Measurements from ENCODE around the gene DESI2. TPM values are rescaled to one million over a fixed set of nuclear protein-coding genes. Genes with fewer than 3 reads are reported as not detected.

The DESI2 gene
- total RNA-seq, 2 donors from 2014 or later, result 25.3 to 30.6 TPM

DNA sequence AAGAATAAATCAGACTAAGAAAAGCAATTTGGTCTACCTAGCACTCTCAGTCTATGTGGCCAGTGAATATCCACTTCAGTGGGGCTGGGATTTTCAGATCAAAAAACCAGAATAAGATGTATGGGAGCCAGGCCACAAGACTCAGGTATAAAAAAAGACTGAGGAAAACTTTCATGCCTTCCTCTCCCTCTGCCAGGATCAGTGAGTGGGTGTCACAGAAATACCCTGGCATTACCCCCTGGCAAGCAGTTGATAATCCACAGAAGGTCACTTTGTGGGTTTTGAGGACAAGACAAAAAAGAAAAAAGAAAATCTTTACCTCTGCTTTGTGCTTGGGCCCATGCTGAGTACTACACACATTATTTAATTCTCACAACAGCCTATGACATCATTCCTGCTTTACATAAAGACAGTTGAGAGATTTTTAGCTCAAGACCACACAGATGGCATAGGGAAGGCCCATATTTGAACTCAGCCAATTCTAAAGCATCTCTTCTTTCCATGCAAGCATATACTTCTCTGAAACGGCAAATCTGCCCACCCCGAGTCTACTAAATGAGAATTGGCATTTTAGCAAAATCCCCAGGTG, 57.6 kb downstream of the DESI2 start:
- H3K4me3 ChIP-seq, result no peak overlapping the region
- intact Hi-C loops (cut with DNase I), result no loop called here
- TF ChIP-seq POLR2AphosphoS5 (IDR thresholded peaks at IDR 0.05) (no peak), POLR2A (IDR thresholded peaks at IDR 0.05) (no peak)
- TF ChIP-seq, protein P1, sequence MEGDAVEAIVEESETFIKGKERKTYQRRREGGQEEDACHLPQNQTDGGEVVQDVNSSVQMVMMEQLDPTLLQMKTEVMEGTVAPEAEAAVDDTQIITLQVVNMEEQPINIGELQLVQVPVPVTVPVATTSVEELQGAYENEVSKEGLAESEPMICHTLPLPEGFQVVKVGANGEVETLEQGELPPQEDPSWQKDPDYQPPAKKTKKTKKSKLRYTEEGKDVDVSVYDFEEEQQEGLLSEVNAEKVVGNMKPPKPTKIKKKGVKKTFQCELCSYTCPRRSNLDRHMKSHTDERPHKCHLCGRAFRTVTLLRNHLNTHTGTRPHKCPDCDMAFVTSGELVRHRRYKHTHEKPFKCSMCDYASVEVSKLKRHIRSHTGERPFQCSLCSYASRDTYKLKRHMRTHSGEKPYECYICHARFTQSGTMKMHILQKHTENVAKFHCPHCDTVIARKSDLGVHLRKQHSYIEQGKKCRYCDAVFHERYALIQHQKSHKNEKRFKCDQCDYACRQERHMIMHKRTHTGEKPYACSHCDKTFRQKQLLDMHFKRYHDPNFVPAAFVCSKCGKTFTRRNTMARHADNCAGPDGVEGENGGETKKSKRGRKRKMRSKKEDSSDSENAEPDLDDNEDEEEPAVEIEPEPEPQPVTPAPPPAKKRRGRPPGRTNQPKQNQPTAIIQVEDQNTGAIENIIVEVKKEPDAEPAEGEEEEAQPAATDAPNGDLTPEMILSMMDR (IDR thresholded peaks at IDR 0.05), result no peak
- no peaks in the 10 kb centered on the region for H3K4me1 ChIP-seq (replicated peaks)
- H3K27ac ChIP-seq, result no peak overlapping the region
- DNase-seq (ENCODE audit: low spot score), result no peak
- H3K36me3 ChIP-seq, result no peaks in the 10 kb centered on the region
- 86% methylated on average over 2 of the region's 2 CpGs for WGBS
- H3K27me3 ChIP-seq (replicated peaks; ENCODE audit: insufficient read depth), result no peaks in the 10 kb centered on the region
- no peaks in the 10 kb centered on the region for H3K9me3 ChIP-seq

DNA sequence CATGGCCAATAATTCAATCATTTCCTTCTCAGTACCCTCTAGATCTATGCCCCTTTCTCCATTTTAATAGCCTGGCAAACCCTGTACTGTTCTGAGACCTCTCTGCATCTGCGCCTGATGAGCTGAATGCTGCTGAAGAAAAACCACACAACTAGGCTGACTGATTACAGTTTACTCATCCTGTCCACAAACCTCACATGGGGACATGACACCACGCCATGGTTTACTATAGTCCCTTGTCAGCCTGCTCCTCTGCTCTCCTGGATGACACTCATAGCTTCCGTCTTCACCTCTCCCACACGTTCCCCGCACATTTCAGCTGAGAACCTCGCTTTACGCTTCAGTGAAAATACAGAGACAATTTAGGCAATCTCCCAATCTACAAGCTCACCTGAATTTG, 59.7 kb downstream of the DESI2 start:
- no peak overlapping the region for H3K27ac ChIP-seq
- H3K36me3 ChIP-seq, result no peaks in the 10 kb centered on the region
- H3K4me3 ChIP-seq, result no peak overlapping the region
- no peaks in the 10 kb centered on the region for H3K4me1 ChIP-seq (replicated peaks)
- DNase-seq (ENCODE audit: low spot score), result no peak
- intact Hi-C loops (cut with DNase I), result no loop called here
- 92% methylated on average over 7 of the region's 7 CpGs for WGBS
- no peaks in the 10 kb centered on the region for H3K9me3 ChIP-seq
- H3K27me3 ChIP-seq (replicated peaks; ENCODE audit: insufficient read depth), result no peaks in the 10 kb centered on the region
- TF ChIP-seq, protein P1 (IDR thresholded peaks at IDR 0.05), result no peak
- TF ChIP-seq POLR2AphosphoS5 (IDR thresholded peaks at IDR 0.05), result no peak
- TF ChIP-seq POLR2A (IDR thresholded peaks at IDR 0.05), result no peak

DNA sequence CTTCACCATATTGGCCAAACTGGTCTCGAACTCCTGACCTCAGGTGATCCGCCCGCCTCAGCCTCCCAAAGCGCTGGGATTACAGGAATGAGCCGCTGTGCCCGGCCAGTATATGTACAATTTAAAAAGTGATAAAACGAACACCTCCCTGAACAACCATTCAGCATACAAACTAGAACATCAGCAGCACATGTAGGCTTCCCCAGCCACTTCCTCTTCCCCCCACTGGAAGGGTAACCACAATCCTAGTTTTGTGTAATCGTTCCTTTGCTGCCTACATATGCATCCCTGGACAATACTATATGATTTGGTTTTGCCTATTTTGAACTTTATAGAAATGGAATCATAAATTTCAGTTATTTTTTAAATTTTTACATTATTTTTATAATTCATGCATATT, 60.4 kb downstream of the DESI2 start:
- Histone ChIP-seq H3K4me3 (no peak overlapping the region), H3K27ac (no peak overlapping the region), H3K9me3 (no peaks in the 10 kb centered on the region), H3K36me3 (no peaks in the 10 kb centered on the region), H3K4me1 (replicated peaks) (no peaks in the 10 kb centered on the region), H3K27me3 (replicated peaks; ENCODE audit: insufficient read depth) (no peaks in the 10 kb centered on the region)
- WGBS, result 92% methylated on average over 8 of the region's 8 CpGs
- intact Hi-C loops (cut with DNase I), result no loop called here
- DNase-seq (ENCODE audit: low spot score), result no peak
- TF ChIP-seq, protein P1 (IDR thresholded peaks at IDR 0.05), result no peak
- TF ChIP-seq POLR2A (IDR thresholded peaks at IDR 0.05) (no peak), POLR2AphosphoS5 (IDR thresholded peaks at IDR 0.05) (no peak)

DNA sequence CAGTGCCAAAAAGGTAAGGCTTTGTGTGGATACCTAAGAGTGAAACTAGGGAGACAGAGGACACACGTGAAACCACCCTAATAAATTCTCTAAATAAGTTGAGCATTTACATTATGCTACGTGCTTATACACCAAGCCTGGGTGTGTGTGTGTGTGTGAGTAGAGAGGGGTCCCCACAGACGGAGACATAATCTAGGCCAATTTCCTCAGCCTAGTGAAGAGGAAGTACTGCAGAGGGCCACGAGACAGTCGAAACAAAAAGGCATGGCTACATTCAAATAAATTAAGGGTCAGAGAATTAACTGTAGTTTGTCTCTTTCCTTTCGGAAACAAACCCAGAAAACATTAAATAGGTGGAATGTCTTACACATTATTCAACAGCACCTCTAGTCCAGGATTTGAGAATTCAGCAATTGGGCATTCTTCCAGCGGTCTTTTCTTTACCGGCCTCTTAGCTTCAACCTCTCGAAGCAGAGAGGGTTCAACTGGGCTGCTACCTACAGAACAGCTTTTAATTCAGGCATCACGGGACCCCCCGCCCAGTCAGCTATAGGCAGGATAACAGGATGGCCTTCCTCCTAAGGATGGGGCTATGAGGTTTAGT, 75.0 kb downstream of the DESI2 start:
- Histone ChIP-seq H3K27ac (no peak overlapping the region), H3K27me3 (replicated peaks; ENCODE audit: insufficient read depth) (no peaks in the 10 kb centered on the region), H3K9me3 (no peaks in the 10 kb centered on the region), H3K4me3 (no peak overlapping the region), H3K4me1 (replicated peaks) (no peaks in the 10 kb centered on the region), H3K36me3 (no peaks in the 10 kb centered on the region)
- no peak for DNase-seq (ENCODE audit: low spot score)
- TF ChIP-seq POLR2AphosphoS5 (IDR thresholded peaks at IDR 0.05), result no peak
- no peak for TF ChIP-seq POLR2A (IDR thresholded peaks at IDR 0.05)
- WGBS, result 92% methylated on average over 11 of the region's 11 CpGs
- intact Hi-C loops (cut with DNase I), result no loop called here

DNA sequence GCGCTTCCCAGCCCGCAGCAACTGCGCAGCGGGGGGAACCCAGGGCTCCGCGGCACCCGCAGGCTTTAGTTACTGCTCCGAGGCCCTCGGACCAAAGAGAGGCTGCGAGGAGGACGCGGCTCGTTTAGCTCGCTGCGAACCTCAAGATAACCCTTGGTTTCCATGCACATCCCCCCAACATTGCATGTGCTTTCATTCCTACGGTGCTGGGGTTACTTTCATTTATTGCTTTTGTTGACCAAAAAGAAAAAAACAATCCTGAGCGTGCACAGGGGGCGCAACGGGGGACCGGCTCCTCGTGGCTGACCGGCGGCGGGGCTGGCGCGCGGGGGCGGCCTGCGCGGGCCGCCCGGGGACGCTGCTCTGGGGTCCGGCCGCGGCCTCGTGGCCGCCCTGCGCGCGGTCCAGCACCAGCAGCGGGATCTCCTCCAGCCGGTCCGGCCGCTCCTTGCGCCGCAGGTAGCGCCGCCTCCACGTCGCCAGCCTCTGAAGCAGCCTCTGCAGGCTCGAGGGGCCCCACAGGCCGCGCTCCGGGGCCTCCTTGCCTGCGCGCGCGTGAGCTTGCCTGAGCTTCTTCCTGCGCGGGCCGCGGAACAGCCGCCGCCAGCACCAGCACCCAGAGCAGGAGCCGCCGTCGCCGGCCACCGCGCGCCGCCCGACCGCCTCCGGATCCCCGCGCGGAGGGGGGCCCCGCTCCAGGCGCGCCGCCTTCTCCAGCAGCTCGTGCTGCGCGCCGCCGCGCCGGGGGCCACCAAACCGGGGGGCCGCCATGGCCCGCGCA, 77.4 kb downstream of the DESI2 start:
- TF ChIP-seq POLR2A (IDR thresholded peaks at IDR 0.05), result no peak
- TF ChIP-seq, protein P1 (IDR thresholded peaks at IDR 0.05), result no peak
- no peak for TF ChIP-seq POLR2AphosphoS5 (IDR thresholded peaks at IDR 0.05)
- under 1% methylated on average over 69 of the region's 94 CpGs for WGBS
- H3K9me3 ChIP-seq, result no peaks in the 10 kb centered on the region
- no peaks in the 10 kb centered on the region for H3K4me1 ChIP-seq (replicated peaks)
- H3K36me3 ChIP-seq, result no peaks in the 10 kb centered on the region
- no peaks in the 10 kb centered on the region for H3K27me3 ChIP-seq (replicated peaks; ENCODE audit: insufficient read depth)
- no peak overlapping the region for H3K27ac ChIP-seq
- peak overlapping the region; percentile 37 to 50 for H3K4me3 ChIP-seq
- intact Hi-C loops (cut with DNase I), result no loop called here
- DNase-seq (ENCODE audit: low spot score), result no peak

Measured in prostate gland (tissue), 2 donors.